ENCODE data around the gene ANKRD6.
A peak's percentile ranks its signal among the peaks of the same experiment; 100 is the strongest.

Gene ANKRD6

DNA sequence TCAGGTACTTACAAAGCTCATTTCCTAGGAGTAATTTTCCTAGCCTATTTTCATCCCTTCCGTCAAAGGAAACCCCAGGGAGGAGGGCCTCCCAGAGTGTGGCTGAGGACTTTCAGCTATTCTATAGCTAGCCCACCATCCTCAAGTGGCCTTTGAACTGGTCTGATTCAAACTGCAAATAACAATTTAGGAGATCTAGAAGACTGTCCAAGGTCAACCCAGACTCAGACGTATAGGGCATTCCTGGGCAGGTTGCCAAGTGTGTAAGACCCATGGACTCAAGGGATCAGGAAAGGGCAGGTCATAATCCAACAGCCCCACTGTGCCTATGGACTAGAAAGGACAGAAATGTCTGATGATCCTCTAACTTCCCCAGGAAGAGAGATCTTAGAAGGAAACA, 18.7 kb upstream of the ANKRD6 start:
- DNase-seq, result peak; percentile 49

DNA sequence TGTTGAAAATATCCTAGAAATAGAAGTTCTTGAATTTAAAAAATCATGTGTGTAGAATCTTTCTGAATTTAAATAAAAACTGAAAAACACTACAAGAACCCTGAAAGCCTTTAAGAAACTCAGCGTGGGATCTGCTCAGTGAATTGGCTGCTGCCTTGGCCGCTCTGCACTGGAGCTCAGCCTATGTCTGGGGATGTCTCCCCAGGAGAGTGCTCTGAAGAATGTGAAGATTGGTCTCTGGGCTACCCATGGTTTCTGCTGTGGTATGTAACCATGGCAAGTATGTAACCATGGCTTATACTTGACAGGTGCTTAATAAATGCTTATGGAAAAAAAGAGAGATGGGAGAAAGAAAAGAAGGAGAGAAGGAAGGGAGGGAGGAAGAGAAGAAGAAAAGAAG, 17.8 kb upstream of the ANKRD6 start:
- no peak for DNase-seq

DNA sequence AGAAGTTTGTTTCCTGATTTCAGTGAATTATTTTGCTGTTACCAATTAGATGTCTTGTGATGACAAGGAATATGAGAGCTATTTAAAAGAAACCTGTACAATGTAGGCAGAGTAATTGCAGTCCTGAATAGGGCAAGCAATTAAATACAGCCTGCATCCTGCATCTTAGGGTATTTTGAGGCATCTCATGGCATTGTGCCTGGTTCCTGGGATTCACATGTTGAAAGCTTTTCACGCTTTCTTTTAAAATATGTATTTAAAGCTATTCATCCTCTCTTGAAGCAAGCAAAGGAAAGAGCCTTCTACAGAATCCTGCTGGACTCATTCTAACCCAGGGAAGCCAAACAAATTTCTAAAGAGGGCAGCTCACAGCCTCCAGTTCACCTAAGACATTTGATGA, 16.2 kb upstream of the ANKRD6 start:
- peak; percentile 71 for DNase-seq

DNA sequence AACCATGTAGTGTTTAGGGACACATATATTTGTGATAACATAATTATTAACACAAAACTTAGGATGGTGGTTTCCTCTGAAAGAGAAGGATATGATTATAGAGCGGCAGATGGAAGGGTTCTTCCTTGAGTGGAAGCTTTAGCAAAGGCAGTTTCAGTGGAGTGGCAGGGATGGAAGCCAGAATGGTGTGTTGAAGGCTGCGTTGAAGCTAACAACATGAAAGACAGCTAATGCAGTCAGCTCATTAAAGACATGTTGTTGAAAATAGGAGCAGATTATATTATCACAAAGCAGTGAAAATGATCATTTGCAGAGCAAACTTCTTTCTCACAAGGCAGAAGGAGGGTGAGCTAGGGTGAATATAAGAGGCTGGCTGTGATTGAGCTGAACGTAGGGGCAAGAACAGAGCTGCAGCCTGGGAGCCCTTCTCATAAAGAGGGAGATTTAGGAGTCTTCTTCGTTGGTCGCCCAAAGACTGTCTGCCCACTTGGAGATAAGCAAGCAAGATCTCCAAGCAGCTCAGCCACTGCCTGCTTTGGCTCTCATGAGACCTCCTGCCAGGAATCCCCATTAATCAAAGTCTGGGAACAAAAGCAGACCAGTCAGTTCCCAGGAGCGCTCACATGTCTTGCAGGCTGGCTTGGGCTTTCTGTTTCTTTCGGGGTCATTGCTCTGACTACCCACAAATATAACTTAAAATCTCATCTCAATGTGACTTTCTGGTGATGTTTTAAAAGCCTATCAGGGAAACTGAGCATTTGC, 2.6 kb upstream of the ANKRD6 start:
- peak; percentile 96 for DNase-seq

DNA sequence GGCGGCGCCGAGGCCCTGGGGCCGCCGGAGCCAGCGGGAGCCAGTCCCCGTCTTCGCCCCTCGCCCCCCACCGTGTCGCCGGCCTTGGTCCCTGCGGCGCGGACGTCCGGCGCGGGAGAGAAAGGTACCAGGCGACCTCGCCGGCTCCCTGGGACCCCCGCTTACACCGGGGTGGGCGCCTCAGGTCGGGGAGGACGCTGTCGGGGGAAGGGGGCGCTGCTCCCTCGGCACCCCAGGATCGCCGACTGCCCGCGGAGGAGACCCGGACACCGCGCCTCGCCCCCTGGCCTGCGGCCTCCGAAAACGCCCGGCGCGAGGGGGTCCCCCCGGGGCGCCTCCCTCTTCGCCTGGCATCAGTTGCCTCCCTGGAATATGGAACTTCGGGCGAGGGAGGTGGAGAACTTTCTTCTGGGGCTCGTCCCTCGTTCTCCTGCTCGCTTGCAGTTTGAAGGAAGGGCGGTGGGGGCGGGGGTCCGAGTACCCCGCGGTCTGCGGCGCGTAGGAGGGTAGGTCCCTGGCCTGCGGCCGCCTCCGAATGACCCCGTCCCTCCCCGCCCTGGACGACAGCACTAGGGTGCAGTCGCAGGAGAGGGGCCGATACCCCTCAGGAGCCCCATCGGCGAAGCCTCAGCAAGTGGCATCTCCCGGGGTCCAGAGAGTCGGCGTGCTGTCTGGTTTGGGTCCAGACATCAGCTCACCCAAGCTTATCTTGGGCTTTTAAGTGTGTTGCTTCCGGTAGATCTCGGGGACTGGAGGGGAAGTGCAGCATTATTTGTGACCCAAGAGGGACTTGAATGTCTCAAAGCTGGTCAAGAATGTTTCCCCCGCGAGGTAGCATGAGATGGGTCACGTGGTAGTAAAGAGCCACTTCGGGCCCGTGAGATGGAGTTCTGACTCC, 549 bp downstream of the ANKRD6 start:
- DNase-seq, result peak; percentile 87

GRCh38 chr6:89434150-89434499, 1.2 kb downstream of the ANKRD6 start:
- DNase-seq, result no peak

DNA sequence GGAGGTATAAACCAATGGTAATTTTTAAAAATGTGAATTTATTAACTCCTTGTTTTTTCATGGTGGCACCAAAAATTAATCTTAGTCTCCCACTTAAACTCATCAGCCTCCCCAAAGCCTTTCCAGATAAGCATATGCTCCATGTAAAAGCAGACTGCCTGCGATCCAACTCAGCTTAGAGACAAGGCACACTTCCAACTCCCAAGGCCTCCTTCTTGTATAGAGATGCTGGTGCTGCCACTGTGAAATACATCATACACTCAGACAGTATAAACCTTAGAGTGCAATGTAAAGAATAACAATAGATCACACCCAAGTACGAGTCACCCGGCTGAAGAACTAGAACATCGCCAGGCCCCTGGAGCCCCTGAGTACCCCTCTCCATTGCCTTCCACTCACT, 2.0 kb downstream of the ANKRD6 start:
- DNase-seq, result peak; percentile 60

GRCh38 chr6:89436226-89436625, 3.3 kb downstream of the ANKRD6 start:
- DNase-seq, result peak; percentile 81

GRCh38 chr6:89438248-89438647, 5.3 kb downstream of the ANKRD6 start:
- no peak for DNase-seq

DNA sequence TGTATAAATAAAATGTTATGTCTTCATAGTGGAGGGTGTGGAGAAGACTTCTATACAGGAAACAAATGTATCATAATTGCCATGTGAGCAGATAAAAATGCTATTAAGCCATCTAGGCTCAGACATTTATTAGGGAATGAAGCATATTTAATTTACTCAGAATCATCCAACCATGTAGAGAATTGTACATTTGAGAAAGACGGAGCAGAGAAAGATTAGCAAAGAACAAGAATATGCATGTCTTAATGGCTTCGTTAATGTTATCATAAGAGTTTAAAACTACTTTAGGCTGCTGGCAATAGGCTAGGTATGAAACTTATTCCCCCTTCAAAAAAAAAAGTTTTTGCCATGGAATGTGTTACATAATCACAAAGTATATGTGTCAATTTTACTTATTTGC, 6.1 kb downstream of the ANKRD6 start:
- no peak for DNase-seq

GRCh38 chr6:89440200-89440599, 7.2 kb downstream of the ANKRD6 start:
- DNase-seq, result no peak

DNA sequence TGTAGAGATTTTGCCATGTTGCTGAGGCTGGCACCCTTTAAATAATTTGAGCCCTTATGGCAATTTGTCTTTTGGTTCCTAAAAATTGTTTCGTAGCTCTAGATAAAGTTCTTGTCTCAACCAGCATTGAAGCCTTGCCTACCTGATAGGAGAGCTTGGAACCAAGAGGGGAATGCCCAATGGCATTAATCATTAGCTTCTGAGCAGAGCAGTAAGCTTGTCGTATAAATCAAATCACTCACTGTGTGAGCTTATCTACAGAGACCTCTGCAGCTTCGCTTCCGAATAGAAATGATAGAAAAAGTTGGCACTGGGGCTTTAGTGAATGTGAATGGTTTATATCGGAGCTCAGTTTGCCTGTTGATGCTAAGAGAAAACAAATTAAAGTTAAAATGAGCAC, 10.7 kb downstream of the ANKRD6 start:
- no peak for DNase-seq

DNA sequence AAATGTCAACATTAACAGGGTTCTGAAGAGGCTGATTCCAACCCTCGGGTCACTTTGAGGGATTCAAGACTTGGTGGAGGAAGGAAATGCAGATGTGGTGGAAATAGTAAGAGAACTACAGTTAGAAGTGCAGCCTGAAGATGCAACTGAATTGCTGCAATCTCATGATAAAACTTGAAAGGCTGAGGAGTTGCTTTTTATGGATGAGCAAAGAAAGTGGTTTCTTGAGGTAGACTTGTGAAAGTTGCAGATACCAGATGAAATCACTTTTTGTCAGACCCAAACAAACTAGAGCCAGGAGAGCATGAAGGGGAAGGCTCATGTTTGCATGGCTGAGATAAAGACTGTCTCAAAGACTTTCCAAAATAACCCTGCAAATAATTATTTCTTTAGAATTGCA, 16.2 kb downstream of the ANKRD6 start:
- no peak for DNase-seq

DNA sequence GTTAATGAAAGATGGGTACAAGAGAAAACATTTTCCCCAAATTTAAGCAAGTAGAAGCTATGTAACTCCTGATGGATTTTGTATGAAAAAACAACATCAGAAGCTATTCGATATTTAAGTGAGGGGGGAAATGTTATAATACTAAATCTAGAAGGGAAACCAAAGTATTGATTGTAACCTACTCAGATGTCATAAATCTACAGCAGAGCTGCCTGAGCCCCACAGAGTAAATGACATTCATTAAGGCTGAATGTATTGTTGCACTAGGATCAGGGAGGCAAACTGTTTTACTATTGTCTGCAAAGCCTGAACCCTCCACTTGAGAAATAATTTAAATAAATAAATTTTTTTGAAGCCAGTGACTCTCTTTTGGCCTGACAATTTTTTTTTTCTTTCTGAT, 19.3 kb downstream of the ANKRD6 start:
- peak; percentile 51 for DNase-seq

DNA sequence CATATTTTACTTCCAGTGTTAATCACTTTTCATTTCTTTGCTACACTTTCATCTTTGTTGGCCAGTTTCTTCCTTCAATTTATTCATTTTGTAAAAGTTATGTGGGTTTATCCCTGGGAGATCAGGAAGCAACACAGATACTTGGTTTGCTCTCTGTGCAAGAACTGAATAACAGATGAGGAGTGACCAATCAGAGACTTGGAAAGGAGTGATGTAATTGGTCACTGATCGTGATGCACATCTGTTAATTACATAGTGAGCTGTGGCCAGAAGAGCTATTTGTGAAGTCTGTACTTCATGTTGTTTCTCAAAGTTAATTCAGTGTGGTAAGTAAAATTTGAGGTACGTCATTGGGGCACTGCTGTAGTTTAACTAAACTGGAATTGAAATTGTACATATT, 21.3 kb downstream of the ANKRD6 start:
- no peak for DNase-seq

DNA sequence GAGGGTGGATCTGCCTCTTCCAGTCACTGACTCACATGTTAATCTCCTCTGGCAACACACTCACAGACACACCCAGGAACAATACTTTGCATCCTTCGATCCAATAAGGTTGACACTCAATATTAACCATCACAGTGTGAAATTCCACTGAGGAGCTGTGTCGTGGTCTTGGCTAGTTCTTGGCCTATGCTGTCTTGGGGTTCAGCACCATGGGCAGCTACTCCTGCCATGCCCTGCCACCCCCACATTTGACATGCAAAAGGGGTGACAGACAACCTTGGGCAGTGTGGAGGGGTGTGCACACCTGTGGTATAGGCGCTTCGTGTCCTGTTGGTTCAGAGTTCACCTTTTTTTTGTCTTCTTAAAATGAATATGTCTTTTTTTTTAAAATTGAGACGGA, 25.8 kb downstream of the ANKRD6 start:
- DNase-seq, result peak; percentile 20

GRCh38 chr6:89459501-89459900, 26.5 kb downstream of the ANKRD6 start:
- no peak for DNase-seq

- no peak for DNase-seq
Observed at GRCh38 chr6:89460713-89461112, 27.8 kb downstream of the ANKRD6 start.

DNA sequence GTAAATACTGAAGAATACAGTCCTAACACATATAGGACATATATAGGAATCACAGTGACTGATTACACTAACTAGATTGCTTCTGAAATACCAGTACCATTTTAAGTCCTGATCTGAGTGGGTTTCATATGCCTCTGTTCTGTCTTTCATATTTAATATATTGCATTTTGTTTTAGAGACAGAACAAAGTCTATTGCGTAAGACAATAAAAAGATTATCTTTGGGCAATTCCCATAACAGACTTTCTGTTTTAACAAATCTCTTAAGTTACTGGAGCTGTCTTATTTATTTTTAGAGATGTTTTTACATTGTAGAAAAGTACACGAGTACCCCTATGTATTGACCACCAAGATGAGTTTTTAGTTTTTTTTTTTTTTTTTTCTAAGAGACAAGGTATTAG, 29.6 kb downstream of the ANKRD6 start:
- no peak for DNase-seq

DNA sequence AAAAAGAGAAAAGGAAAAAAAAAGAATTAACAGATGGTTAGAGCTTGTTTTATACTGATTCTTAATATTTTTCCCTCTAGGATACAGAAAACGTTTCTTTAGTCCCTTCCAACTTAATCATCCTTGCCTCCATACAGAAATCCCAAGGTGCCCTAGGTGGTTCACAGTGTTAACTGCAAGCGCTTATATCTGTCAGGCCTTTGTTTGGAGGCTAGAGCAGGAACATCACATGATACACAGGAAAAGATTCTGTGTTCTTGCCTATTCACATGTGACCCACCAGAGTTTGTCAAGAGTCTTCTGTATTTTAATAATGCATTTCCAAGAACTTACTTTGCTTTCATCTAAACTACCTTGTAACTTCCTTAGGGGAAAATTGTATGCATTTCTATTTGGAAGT, 31.3 kb downstream of the ANKRD6 start:
- DNase-seq, result peak; percentile 21

- DNase-seq, result peak; percentile 22
Observed at GRCh38 chr6:89467437-89467836, 34.5 kb downstream of the ANKRD6 start.

DNA sequence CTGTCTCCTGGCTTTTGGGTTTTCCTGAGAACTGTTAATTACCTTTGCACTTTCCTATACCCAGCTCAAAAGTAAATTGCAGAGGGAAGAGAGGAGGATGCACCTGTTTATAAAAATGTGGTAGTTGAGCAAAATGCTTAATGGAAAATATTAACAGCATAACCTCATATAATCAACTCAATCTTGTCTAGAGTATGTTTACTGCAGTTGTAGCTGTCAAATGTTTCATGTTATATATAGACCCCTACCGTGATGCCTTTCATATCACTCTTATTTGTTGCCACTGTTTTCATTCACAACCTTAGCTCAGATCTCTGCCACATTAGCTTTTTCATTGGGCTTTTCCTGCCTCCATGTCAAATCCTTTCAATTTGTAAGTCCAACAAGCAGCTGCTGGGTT, 36.0 kb downstream of the ANKRD6 start:
- no peak for DNase-seq

- peak; percentile 88 for DNase-seq
Observed at GRCh38 chr6:89471287-89471867, 38.4 kb downstream of the ANKRD6 start.

DNA sequence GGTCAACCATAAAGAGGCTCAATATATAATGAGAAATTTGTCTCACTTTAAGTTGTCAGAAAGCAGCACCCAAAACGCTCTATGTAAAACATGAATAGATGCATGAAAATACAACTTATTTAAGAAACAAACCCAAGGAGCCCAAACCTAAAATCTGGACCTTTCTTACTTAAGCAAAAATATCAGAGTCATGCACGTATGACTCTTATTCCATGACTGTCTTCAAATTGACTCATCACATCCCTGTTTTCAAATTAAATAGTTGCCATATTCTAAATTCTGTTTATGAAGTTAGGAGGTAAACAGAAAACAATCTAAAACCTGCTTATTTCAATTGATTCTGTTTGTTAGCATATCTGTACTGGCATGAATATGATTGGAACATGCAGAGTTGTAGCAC, 42.1 kb downstream of the ANKRD6 start:
- no peak for DNase-seq

Data from NCI-H69 (cell line).